A673 (cell line): ENCODE data around the gene CHN1. TPM values are rescaled to one million over a fixed set of nuclear protein-coding genes. Genes with fewer than 3 reads are reported as not detected.

Experiments used
- BruUV-seq: library from RNA; stranded (reverse); fragments of 400-500 nt; replicated peaks from 2 replicates; lab custom pipeline; 2021; lab: Mats Ljungman, UMichigan
- CTCF ChIA-PET: fragments of 300-600 bp; sonication (Branson Sonifier 250); formaldehyde crosslinking; loops from one replicate; lab custom pipeline; 2022; ENCODE audit warnings: antibody characterized with exemption; lab: Charles Lee
- POLR2A ChIA-PET: fragments of 300-600 bp; sonication (Branson Sonifier 250); formaldehyde crosslinking; loops from one replicate; lab custom pipeline; 2022; ENCODE audit warnings: antibody characterized with exemption; ENCODE audit not compliant: low non-redundant PET; lab: Charles Lee
- DNase-seq: peaks from one replicate; pipeline ENCODE4 v3.0.0-alpha.2; 2015; ENCODE audit warnings: low spot score
- H3K27ac ChIP-seq: fragments of 200-600 bp; sonication (generic); 2 replicates; pipeline ENCODE4 v1.5.1; 2016; ENCODE audit warnings: mixed run types, low read depth, mild to moderate bottlenecking, mixed read lengths, antibody characterized with exemption, low read length; ENCODE audit not compliant: poor library complexity, severe bottlenecking
- H3K27me3 ChIP-seq: fragments of 200-600 bp; sonication (generic); replicated peaks from 2 replicates; pipeline ENCODE4 v1.6.1; 2017; ENCODE audit warnings: mixed run types, low read depth, mild to moderate bottlenecking, mixed read lengths, antibody characterized with exemption, low read length; ENCODE audit not compliant: insufficient read depth, poor library complexity
- H3K36me3 ChIP-seq: fragments of 200-600 bp; sonication (generic); 2 replicates; pipeline ENCODE4 v1.6.1; 2016; ENCODE audit warnings: mixed run types, mild to moderate bottlenecking, mixed read lengths, antibody characterized with exemption, low read length; ENCODE audit not compliant: insufficient read depth, poor library complexity, severe bottlenecking
- H3K4me1 ChIP-seq: fragments of 200-600 bp; sonication (generic); 2 replicates; pipeline ENCODE4 v1.6.1; 2017; ENCODE audit warnings: mixed run types, mild to moderate bottlenecking, mixed read lengths, antibody characterized with exemption, low read length; ENCODE audit not compliant: insufficient read depth, poor library complexity, severe bottlenecking
- H3K4me3 ChIP-seq: fragments of 200-600 bp; sonication (generic); 2 replicates; pipeline ENCODE4 v1.5.1; 2016; ENCODE audit warnings: low read depth, mixed run types, mild to moderate bottlenecking, mixed read lengths, low read length; ENCODE audit not compliant: poor library complexity, severe bottlenecking
- H3K9me3 ChIP-seq: fragments of 200-600 bp; sonication (generic); 2 replicates; pipeline ENCODE4 v1.6.1; 2016; ENCODE audit warnings: mixed run types, low read depth, mild to moderate bottlenecking, mixed read lengths, antibody characterized with exemption, low read length; ENCODE audit not compliant: poor library complexity, severe bottlenecking
- EZH2 ChIP-seq: fragments of 200-600 bp; sonication (generic); IDR thresholded peaks from 2 replicates; pipeline ENCODE4 v1.6.1; 2017; ENCODE audit warnings: borderline replicate concordance, low read depth, mild to moderate bottlenecking, mixed read lengths, antibody characterized with exemption, low read length; ENCODE audit not compliant: poor library complexity, severe bottlenecking
- intact Hi-C: fragments of 100-400 bp; cut with micrococcal nuclease; formaldehyde crosslinking; loops from one replicate; pipeline ENCODE4 v1.10.0; 2022; ENCODE audit not compliant: unreplicated experiment
- total RNA-seq: library from RNA; stranded (reverse); gene quantifications from 2 replicates; pipeline ENCODE4 v1.2.3, GENCODE V29; 2021
- TF ChIP-seq, protein P1 (sequence below): fragments of 300-800, 200-600 bp; sonication (generic); conservative IDR thresholded peaks from 2 replicates; pipeline ENCODE4 v1.5.1; 2017; ENCODE audit warnings: low read depth, mild to moderate bottlenecking, antibody characterized with exemption, low read length, moderate library complexity, mixed read lengths

CHN1 gene
- total RNA-seq, 1 experiment from 2014 or later = 11.3 TPM

DNA sequence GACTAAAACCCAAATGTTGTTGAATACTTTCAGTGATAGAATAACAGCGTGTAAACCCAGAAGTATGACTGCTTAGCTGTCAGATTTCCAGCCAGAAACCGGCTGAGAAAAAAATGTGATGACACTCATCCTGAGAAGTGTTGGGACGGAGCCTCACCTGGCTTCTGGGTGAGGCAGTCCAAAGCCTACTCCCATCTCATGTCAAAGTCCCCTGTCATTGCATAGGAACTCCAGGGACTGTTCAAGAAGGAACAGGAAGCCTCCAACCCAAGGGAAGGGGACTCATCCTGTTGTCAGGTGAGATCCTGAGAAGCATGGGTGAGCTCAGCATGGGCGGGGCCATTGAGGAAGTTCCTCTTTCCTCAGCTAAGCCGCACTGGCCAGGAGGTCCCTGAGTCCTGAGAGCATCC, 229.6 kb downstream of the CHN1 start:
- TF ChIP-seq, protein P1, sequence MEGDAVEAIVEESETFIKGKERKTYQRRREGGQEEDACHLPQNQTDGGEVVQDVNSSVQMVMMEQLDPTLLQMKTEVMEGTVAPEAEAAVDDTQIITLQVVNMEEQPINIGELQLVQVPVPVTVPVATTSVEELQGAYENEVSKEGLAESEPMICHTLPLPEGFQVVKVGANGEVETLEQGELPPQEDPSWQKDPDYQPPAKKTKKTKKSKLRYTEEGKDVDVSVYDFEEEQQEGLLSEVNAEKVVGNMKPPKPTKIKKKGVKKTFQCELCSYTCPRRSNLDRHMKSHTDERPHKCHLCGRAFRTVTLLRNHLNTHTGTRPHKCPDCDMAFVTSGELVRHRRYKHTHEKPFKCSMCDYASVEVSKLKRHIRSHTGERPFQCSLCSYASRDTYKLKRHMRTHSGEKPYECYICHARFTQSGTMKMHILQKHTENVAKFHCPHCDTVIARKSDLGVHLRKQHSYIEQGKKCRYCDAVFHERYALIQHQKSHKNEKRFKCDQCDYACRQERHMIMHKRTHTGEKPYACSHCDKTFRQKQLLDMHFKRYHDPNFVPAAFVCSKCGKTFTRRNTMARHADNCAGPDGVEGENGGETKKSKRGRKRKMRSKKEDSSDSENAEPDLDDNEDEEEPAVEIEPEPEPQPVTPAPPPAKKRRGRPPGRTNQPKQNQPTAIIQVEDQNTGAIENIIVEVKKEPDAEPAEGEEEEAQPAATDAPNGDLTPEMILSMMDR = no peak
- TF ChIP-seq EZH2 = no peak
- no peak for DNase-seq
- intact Hi-C loops = no loop called here

DNA sequence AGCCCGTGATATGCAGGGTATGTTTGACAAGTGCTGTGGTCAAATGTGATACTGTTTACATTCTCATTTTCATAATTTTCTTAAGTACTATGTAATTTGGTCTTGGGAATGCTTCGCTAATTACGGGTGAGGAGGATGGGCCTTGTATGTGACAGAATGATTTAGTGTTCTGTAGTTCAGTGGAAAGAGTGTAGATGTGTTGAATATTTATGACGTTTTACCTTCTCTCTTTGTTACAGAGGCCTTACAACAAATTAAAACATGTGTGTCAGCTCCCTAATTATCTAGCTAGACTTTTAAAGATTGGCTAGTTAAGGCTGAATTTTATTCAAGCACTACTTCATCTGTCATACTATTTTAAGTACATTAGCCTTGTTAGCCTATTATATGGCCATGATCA, 230.3 kb downstream of the CHN1 start:
- POLR2A ChIA-PET = no interaction called here
- peaks cover 2% of the 10 kb centered on the region for H3K4me1 ChIP-seq

More for the DNA sequence above, 229.6 kb downstream of the CHN1 start:
- Histone ChIP-seq H3K36me3 (no peaks in the 10 kb centered on the region), H3K27me3 (no peaks in the 10 kb centered on the region), H3K4me1 (peaks cover 3% of the 10 kb centered on the region), H3K27ac (no peak overlapping the region), H3K9me3 (no peaks in the 10 kb centered on the region), H3K4me3 (no peak overlapping the region)
- BruUV-seq = no TSS peak
- CTCF ChIA-PET = no interaction called here
- POLR2A ChIA-PET = no interaction called here

DNA sequence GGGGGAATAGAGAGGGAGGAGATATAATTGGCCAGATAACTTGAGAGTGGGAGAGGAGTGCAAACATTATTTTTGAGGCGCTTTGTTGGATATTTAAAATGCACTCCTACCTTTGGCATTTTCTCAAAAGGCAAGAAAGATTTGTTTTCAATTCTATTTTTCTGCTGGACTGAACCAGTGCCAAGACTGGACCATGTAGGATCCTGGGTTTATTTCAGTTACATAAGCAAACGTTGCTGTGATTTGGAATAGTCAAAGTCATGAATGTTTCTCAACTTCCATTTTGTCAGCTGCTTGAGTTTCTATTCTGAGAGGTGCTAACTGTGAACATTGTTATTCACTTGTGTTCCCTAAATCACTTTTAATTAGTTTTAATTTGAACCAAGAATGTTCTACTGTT, 232.0 kb downstream of the CHN1 start:
- Histone ChIP-seq H3K9me3 (no peaks in the 10 kb centered on the region), H3K27me3 (no peaks in the 10 kb centered on the region), H3K4me3 (no peak overlapping the region), H3K4me1 (no peaks in the 10 kb centered on the region), H3K36me3 (no peaks in the 10 kb centered on the region), H3K27ac (no peak overlapping the region)
- CTCF ChIA-PET = no interaction called here
- BruUV-seq = no TSS peak
- TF ChIP-seq, protein P1 = no peak
- no peak for TF ChIP-seq EZH2
- intact Hi-C loops = no loop called here
- no peak for DNase-seq
- POLR2A ChIA-PET = interaction anchor here (0.7 kb wide), 1 partner anchor 1039 kb away, joined by 5 read pairs; no protein-coding TSS in a partner anchor

More for the DNA sequence above, 230.3 kb downstream of the CHN1 start:
- Histone ChIP-seq H3K27me3 (no peaks in the 10 kb centered on the region), H3K9me3 (no peaks in the 10 kb centered on the region), H3K36me3 (no peaks in the 10 kb centered on the region), H3K4me3 (no peak overlapping the region), H3K27ac (no peak overlapping the region)
- DNase-seq = no peak
- intact Hi-C loops = no loop called here
- no TSS peak for BruUV-seq
- no peak for TF ChIP-seq EZH2
- TF ChIP-seq, protein P1 = no peak
- CTCF ChIA-PET = no interaction called here
